Measurements from ENCODE around the gene PAQR5. TPM values are rescaled to one million over a fixed set of nuclear protein-coding genes. Genes with fewer than 3 reads are reported as not detected.

The PAQR5 gene
- total and polyA plus RNA-seq, 2 donors from 2014 or later: 32.7 to 51.3 TPM

- Histone ChIP-seq H3K9ac (ENCODE audit: low read length in 3 of 3) (no peak overlapping the region), H3K9me3 (ENCODE audit: control insufficient read depth in 2 of 3, insufficient read depth in 1 of 3, low read length in 3 of 3) (no peaks in the 10 kb centered on the region), H3K27me3 (ENCODE audit: control insufficient read depth, insufficient read depth, low read length) (no peaks in the 10 kb centered on the region), H3K4me1 (ENCODE audit: control insufficient read depth in 2 of 3, insufficient read depth in 2 of 3, low read depth in 1 of 3, low read length in 3 of 3) (peaks cover 0 to 39% (median 0%) of the 10 kb centered on the region in 3 donors), H3K4me3 (ENCODE audit: low read length in 3 of 3) (no peak overlapping the region), H3K36me3 (ENCODE audit: control insufficient read depth in 2 of 3, insufficient read depth in 3 of 3, low read length in 3 of 3) (no peaks in the 10 kb centered on the region), H3K27ac (ENCODE audit: low read depth in 2 of 2, low read length in 2 of 2) (no peak overlapping the region)
- TF ChIP-seq, protein P1, sequence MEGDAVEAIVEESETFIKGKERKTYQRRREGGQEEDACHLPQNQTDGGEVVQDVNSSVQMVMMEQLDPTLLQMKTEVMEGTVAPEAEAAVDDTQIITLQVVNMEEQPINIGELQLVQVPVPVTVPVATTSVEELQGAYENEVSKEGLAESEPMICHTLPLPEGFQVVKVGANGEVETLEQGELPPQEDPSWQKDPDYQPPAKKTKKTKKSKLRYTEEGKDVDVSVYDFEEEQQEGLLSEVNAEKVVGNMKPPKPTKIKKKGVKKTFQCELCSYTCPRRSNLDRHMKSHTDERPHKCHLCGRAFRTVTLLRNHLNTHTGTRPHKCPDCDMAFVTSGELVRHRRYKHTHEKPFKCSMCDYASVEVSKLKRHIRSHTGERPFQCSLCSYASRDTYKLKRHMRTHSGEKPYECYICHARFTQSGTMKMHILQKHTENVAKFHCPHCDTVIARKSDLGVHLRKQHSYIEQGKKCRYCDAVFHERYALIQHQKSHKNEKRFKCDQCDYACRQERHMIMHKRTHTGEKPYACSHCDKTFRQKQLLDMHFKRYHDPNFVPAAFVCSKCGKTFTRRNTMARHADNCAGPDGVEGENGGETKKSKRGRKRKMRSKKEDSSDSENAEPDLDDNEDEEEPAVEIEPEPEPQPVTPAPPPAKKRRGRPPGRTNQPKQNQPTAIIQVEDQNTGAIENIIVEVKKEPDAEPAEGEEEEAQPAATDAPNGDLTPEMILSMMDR (IDR thresholded peaks at IDR 0.05; ENCODE audit: borderline replicate concordance, extremely low read depth, insufficient read depth): no peak
- intact Hi-C loops (cut with DNase I): no loop called here
- no peak for DNase-seq
- no peak for FAIRE-seq
These were observed 4.7 kb upstream of the PAQR5 start for GRCh38 chr15:69293741-69294615.

- Histone ChIP-seq H3K27ac (ENCODE audit: low read depth in 2 of 2, low read length in 2 of 2) (peak overlapping the region in 1 of 2 donors; percentile 67), H3K27me3 (ENCODE audit: control insufficient read depth, insufficient read depth, low read length) (no peaks in the 10 kb centered on the region), H3K9me3 (ENCODE audit: control insufficient read depth in 2 of 3, insufficient read depth in 1 of 3, low read length in 3 of 3) (no peaks in the 10 kb centered on the region), H3K9ac (ENCODE audit: low read length in 3 of 3) (peak overlapping the region in 2 of 3 donors; percentile 9 to 94), H3K36me3 (ENCODE audit: control insufficient read depth in 2 of 3, insufficient read depth in 3 of 3, low read length in 3 of 3) (no peaks in the 10 kb centered on the region), H3K4me3 (ENCODE audit: low read length in 3 of 3) (peak overlapping the region in 2 of 3 donors; percentile 67 to 87), H3K4me1 (ENCODE audit: control insufficient read depth in 2 of 3, insufficient read depth in 2 of 3, low read depth in 1 of 3, low read length in 3 of 3) (peaks cover 0 to 23% (median 0%) of the 10 kb centered on the region in 3 donors)
- TF ChIP-seq, protein P1 (IDR thresholded peaks at IDR 0.05; ENCODE audit: borderline replicate concordance, extremely low read depth, insufficient read depth): no peak
- FAIRE-seq (no peak), DNase-seq (no peak)
- intact Hi-C loops (cut with DNase I): no loop called here
These were observed 2.1 kb upstream of the PAQR5 start for GRCh38 chr15:69296606-69297005.

- FAIRE-seq: no peak
These were observed 914 bp upstream of the PAQR5 start for GRCh38 chr15:69297642-69298353.

More at GRCh38 chr15:69297642-69298353, 914 bp upstream of the PAQR5 start:
- DNase-seq: no peak
- Histone ChIP-seq H3K9ac (ENCODE audit: low read length in 3 of 3) (peak overlapping the region in 2 of 3 donors; percentile 26 to 94), H3K4me3 (ENCODE audit: low read length in 3 of 3) (peak overlapping the region; percentile 17 to 87 (median 67)), H3K9me3 (ENCODE audit: control insufficient read depth in 2 of 3, insufficient read depth in 1 of 3, low read length in 3 of 3) (no peaks in the 10 kb centered on the region), H3K27ac (ENCODE audit: low read depth in 2 of 2, low read length in 2 of 2) (peak overlapping the region; percentile 91 to 94), H3K4me1 (ENCODE audit: control insufficient read depth in 2 of 3, insufficient read depth in 2 of 3, low read depth in 1 of 3, low read length in 3 of 3) (peaks cover 0 to 27% (median 6%) of the 10 kb centered on the region in 3 donors), H3K36me3 (ENCODE audit: control insufficient read depth in 2 of 3, insufficient read depth in 3 of 3, low read length in 3 of 3) (no peaks in the 10 kb centered on the region), H3K27me3 (ENCODE audit: control insufficient read depth, insufficient read depth, low read length) (no peaks in the 10 kb centered on the region)
- TF ChIP-seq, protein P1 (IDR thresholded peaks at IDR 0.05; ENCODE audit: borderline replicate concordance, extremely low read depth, insufficient read depth): no peak
- intact Hi-C loops (cut with DNase I): no loop called here
